ENCODE results near the gene MTG2. TPM values are rescaled to one million over a fixed set of nuclear protein-coding genes. Genes with fewer than 3 reads are reported as not detected.

The MTG2 gene
- total and polyA plus RNA-seq, 8 donors = 13.6 to 77.9 (median 21.4) TPM

- no peak for DNase-seq
- Histone ChIP-seq H3K36me3 (peaks cover 34 to 84% (median 79%) of the 10 kb centered on the region in 4 donors), H3K27ac (no peak overlapping the region), H3K9me3 (no peaks in the 10 kb centered on the region), H3K4me1 (no peaks in the 10 kb centered on the region), H3K27me3 (no peaks in the 10 kb centered on the region), H3K4me3 (no peak overlapping the region)
- no peak for TF ChIP-seq POLR2AphosphoS5 (IDR thresholded peaks at IDR 0.05)
- TF ChIP-seq EP300 (IDR thresholded peaks at IDR 0.05) = no peak
- TF ChIP-seq CTCF (IDR thresholded peaks at IDR 0.05) = no peak
- no peak for TF ChIP-seq POLR2A (IDR thresholded peaks at IDR 0.05)
- 82 to 98% (median 94%) methylated on average over 4 of the region's 4 CpGs for WGBS, 5 donors
- intact Hi-C loops (cut with DNase I; ENCODE audit: low total_unique reads) = no loop called here
Measured at GRCh38 chr20:62168061-62168460, 14.8 kb upstream of the MTG2 start.

- no peaks in the 10 kb centered on the region for H3K27me3 ChIP-seq
- H3K4me3 ChIP-seq = no peak overlapping the region
- DNase-seq = no peak
- H3K9me3 ChIP-seq = no peaks in the 10 kb centered on the region
- no peak for TF ChIP-seq EP300 (IDR thresholded peaks at IDR 0.05)
- peaks cover 25 to 84% (median 79%) of the 10 kb centered on the region in 4 donors for H3K36me3 ChIP-seq
- 92 to 97% (median 96%) methylated on average over 16 to 23 of the region's 23 CpGs for WGBS, 5 donors
- H3K4me1 ChIP-seq = no peaks in the 10 kb centered on the region
- no peak overlapping the region for H3K27ac ChIP-seq
- intact Hi-C loops (cut with DNase I; ENCODE audit: low total_unique reads) = no loop called here
Measured at GRCh38 chr20:62168890-62169435, 13.9 kb upstream of the MTG2 start.

GRCh38 chr20:62170536-62170935 is 12.3 kb upstream of the MTG2 start:
- H3K9me3 ChIP-seq = no peaks in the 10 kb centered on the region
- TF ChIP-seq EP300 (IDR thresholded peaks at IDR 0.05) (no peak), CTCF (IDR thresholded peaks at IDR 0.05) (no peak), POLR2AphosphoS5 (IDR thresholded peaks at IDR 0.05) (no peak), POLR2A (IDR thresholded peaks at IDR 0.05) (no peak)
- intact Hi-C loops (cut with DNase I; ENCODE audit: low total_unique reads) = no loop called here
- H3K4me1 ChIP-seq = no peaks in the 10 kb centered on the region
- H3K36me3 ChIP-seq = peaks cover 10 to 84% (median 79%) of the 10 kb centered on the region in 4 donors
- no peak overlapping the region for H3K27ac ChIP-seq
- H3K27me3 ChIP-seq = no peaks in the 10 kb centered on the region
- DNase-seq = no peak
- WGBS, 5 donors = 86 to 96% (median 92%) methylated on average over 9 of the region's 9 CpGs
- H3K4me3 ChIP-seq = no peak overlapping the region

GRCh38 chr20:62171245-62171644 is 11.6 kb upstream of the MTG2 start:
- peaks cover 4 to 84% (median 79%) of the 10 kb centered on the region in 4 donors for H3K36me3 ChIP-seq
- H3K4me3 ChIP-seq = no peak overlapping the region
- intact Hi-C loops (cut with DNase I; ENCODE audit: low total_unique reads) = no loop called here
- WGBS, 5 donors = 71 to 92% (median 85%) methylated on average over 8 of the region's 8 CpGs
- DNase-seq = no peak
- no peak overlapping the region for H3K27ac ChIP-seq
- H3K9me3 ChIP-seq = no peaks in the 10 kb centered on the region
- H3K4me1 ChIP-seq = no peaks in the 10 kb centered on the region
- TF ChIP-seq POLR2AphosphoS5 (IDR thresholded peaks at IDR 0.05) (no peak), CTCF (IDR thresholded peaks at IDR 0.05) (no peak), EP300 (IDR thresholded peaks at IDR 0.05) (no peak), POLR2A (IDR thresholded peaks at IDR 0.05) (no peak)
- no peaks in the 10 kb centered on the region for H3K27me3 ChIP-seq

- TF ChIP-seq POLR2AphosphoS5 (IDR thresholded peaks at IDR 0.05) = no peak
- TF ChIP-seq CTCF (IDR thresholded peaks at IDR 0.05) = no peak
- TF ChIP-seq POLR2A (IDR thresholded peaks at IDR 0.05) = no peak
- no peak for TF ChIP-seq EP300 (IDR thresholded peaks at IDR 0.05)
- peaks cover 0 to 84% (median 76%) of the 10 kb centered on the region in 4 donors for H3K36me3 ChIP-seq
- no peaks in the 10 kb centered on the region for H3K27me3 ChIP-seq
- H3K4me1 ChIP-seq = no peaks in the 10 kb centered on the region
- no peak for DNase-seq
- no peak overlapping the region for H3K4me3 ChIP-seq
- no peak overlapping the region for H3K27ac ChIP-seq
- no peaks in the 10 kb centered on the region for H3K9me3 ChIP-seq
- intact Hi-C loops (cut with DNase I; ENCODE audit: low total_unique reads) = no loop called here
- 92 to 96% (median 96%) methylated on average over 16 to 18 of the region's 18 CpGs for WGBS, 5 donors
Measured at GRCh38 chr20:62172666-62173065, 10.2 kb upstream of the MTG2 start.
